Measurements from ENCODE around the gene NPTXR. TPM values are rescaled to one million over a fixed set of nuclear protein-coding genes. Genes with fewer than 3 reads are reported as not detected.

The NPTXR gene
- total and polyA plus RNA-seq, 4 donors: 0.98 to 5.8 (median 2.8) TPM

GRCh38 chr22:38834991-38835390, 8.8 kb downstream of the NPTXR start:
- no peak for ATAC-seq (ENCODE audit: insufficient read depth, low FRiP score)
- 96 to 99% methylated on average over 5 of the region's 5 CpGs for WGBS, 2 donors
- Histone ChIP-seq H3K36me3 (ENCODE audit: control insufficient read depth in 4 of 4, insufficient read depth in 4 of 4, low read length in 4 of 4) (no peaks in the 10 kb centered on the region), H3K9ac (ENCODE audit: insufficient read depth in 1 of 2, low read length in 2 of 2) (no peak overlapping the region), H3K27ac (ENCODE audit: low read depth in 1 of 2, low read length in 1 of 2) (no peak overlapping the region), H3K4me3 (no peak overlapping the region), H3K27me3 (ENCODE audit: control insufficient read depth in 3 of 3, insufficient read depth in 3 of 3, low read length in 2 of 3) (no peaks in the 10 kb centered on the region), H3K9me3 (ENCODE audit: control insufficient read depth in 4 of 4, insufficient read depth in 3 of 4, low read length in 3 of 4) (no peaks in the 10 kb centered on the region), H3K4me1 (ENCODE audit: control insufficient read depth in 5 of 5, insufficient read depth in 5 of 5, low read length in 5 of 5) (peaks cover 0 to 21% (median 0%) of the 10 kb centered on the region in 5 donors)
- no peak for TF ChIP-seq CTCF (IDR thresholded peaks at IDR 0.05; ENCODE audit: control extremely low read depth, extremely low read depth)
- DNase-seq: no peak

- 85 to 92% methylated on average over 13 of the region's 13 CpGs for WGBS, 2 donors
- H3K4me3 ChIP-seq: no peak overlapping the region
- H3K27me3 ChIP-seq (ENCODE audit: control insufficient read depth in 3 of 3, insufficient read depth in 3 of 3, low read length in 2 of 3): no peaks in the 10 kb centered on the region
- no peak for TF ChIP-seq CTCF (IDR thresholded peaks at IDR 0.05; ENCODE audit: control extremely low read depth, extremely low read depth)
- peaks cover 0 to 21% (median 0%) of the 10 kb centered on the region in 5 donors for H3K4me1 ChIP-seq (ENCODE audit: control insufficient read depth in 5 of 5, insufficient read depth in 5 of 5, low read length in 5 of 5)
- ATAC-seq (ENCODE audit: insufficient read depth, low FRiP score) (no peak), DNase-seq (no peak)
- H3K9me3 ChIP-seq (ENCODE audit: control insufficient read depth in 4 of 4, insufficient read depth in 3 of 4, low read length in 3 of 4): no peaks in the 10 kb centered on the region
- no peaks in the 10 kb centered on the region for H3K36me3 ChIP-seq (ENCODE audit: control insufficient read depth in 4 of 4, insufficient read depth in 4 of 4, low read length in 4 of 4)
- no peak overlapping the region for H3K27ac ChIP-seq (ENCODE audit: low read depth in 1 of 2, low read length in 1 of 2)
- H3K9ac ChIP-seq (ENCODE audit: insufficient read depth in 1 of 2, low read length in 2 of 2): no peak overlapping the region
These were observed 9.4 kb downstream of the NPTXR start for GRCh38 chr22:38834215-38834953.

- Histone ChIP-seq H3K4me1 (ENCODE audit: control insufficient read depth in 5 of 5, insufficient read depth in 5 of 5, low read length in 5 of 5) (peaks cover 0 to 16% (median 0%) of the 10 kb centered on the region in 5 donors), H3K9me3 (ENCODE audit: control insufficient read depth in 4 of 4, insufficient read depth in 3 of 4, low read length in 3 of 4) (no peaks in the 10 kb centered on the region), H3K27ac (ENCODE audit: low read depth in 1 of 2, low read length in 1 of 2) (no peak overlapping the region), H3K36me3 (ENCODE audit: control insufficient read depth in 4 of 4, insufficient read depth in 4 of 4, low read length in 4 of 4) (no peaks in the 10 kb centered on the region), H3K27me3 (ENCODE audit: control insufficient read depth in 3 of 3, insufficient read depth in 3 of 3, low read length in 2 of 3) (no peaks in the 10 kb centered on the region), H3K9ac (ENCODE audit: insufficient read depth in 1 of 2, low read length in 2 of 2) (no peak overlapping the region), H3K4me3 (no peak overlapping the region)
- 77 to 82% methylated on average over 3 of the region's 3 CpGs for WGBS, 2 donors
- DNase-seq: no peak
- TF ChIP-seq CTCF (IDR thresholded peaks at IDR 0.05; ENCODE audit: control extremely low read depth, extremely low read depth): no peak
- no peak for ATAC-seq (ENCODE audit: insufficient read depth, low FRiP score)
These were observed 10.8 kb downstream of the NPTXR start for GRCh38 chr22:38833061-38833460.
